ENCODE measurements around the gene CNTRL. TPM values are rescaled to one million over a fixed set of nuclear protein-coding genes. Genes with fewer than 3 reads are reported as not detected.

CNTRL gene
- total RNA-seq, 3 donors from 2014 or later (not counting 1 experiment from before 2014, with no cell fraction given) = 59.1 to 74.3 (median 60.0) TPM

DNA sequence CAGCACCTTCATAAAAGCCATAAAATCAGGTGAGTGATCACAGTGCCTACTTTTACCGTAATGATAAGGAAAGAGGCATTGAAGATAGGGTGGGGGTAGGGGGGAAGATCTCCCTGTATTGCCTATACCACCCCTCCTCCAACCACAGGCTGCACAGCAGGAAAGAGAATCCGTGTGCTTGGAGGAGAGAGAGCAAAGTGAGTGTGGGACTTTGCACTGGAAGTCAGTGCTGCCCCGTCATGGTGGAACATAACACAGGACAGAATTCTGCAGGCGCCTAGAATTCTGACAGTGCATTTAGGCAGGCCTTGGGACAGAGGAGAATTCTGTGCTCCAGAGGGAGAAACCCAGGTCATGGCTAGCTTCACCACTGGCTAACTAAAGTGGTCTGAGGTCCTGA lies 21.2 kb upstream of the CNTRL start:
- DNase-seq (no peak), ATAC-seq (no peak)
- no peak overlapping the region for H3K27ac ChIP-seq (ENCODE audit: low read length)
- H3K4me1 ChIP-seq (ENCODE audit: control insufficient read depth, insufficient read depth, low read length) = no peaks in the 10 kb centered on the region
- H3K9me3 ChIP-seq (ENCODE audit: control insufficient read depth, insufficient read depth, low read length) = no peaks in the 10 kb centered on the region
- Mint-ChIP-seq H3K4me1 (no peaks in the 10 kb centered on the region), H3K4me3 (no peak overlapping the region), H3K9me3 (peaks cover 0 to 4% of the 10 kb centered on the region in 2 donors), H3K36me3 (no peaks in the 10 kb centered on the region), H3K27me3 (ENCODE audit: low read depth in 2 of 2) (no peaks in the 10 kb centered on the region), H3K27ac (no peak overlapping the region)
- H3K36me3 ChIP-seq (ENCODE audit: control insufficient read depth, insufficient read depth, low read length) = no peaks in the 10 kb centered on the region
- intact Hi-C loops (cut with micrococcal nuclease) = no loop called here
- WGBS (ENCODE audit: insufficient coverage) = 77% methylated on average over 3 of the region's 4 CpGs
- no peaks in the 10 kb centered on the region for H3K27me3 ChIP-seq (ENCODE audit: control insufficient read depth, insufficient read depth, low read length)
- no peak overlapping the region for H3K4me3 ChIP-seq (ENCODE audit: low read length)
- TF ChIP-seq CTCF (IDR thresholded peaks at IDR 0.05) = no peak

GRCh38 chr9:121055642-121056143 lies 19.1 kb upstream of the CNTRL start:
- DNase-seq (peak in 1 of 2 donors; percentile 9), ATAC-seq (peak in 2 of 3 donors; percentile 54 to 65)
- no peaks in the 10 kb centered on the region for H3K27me3 Mint-ChIP-seq (ENCODE audit: low read depth in 2 of 2)
- H3K27ac Mint-ChIP-seq = no peak overlapping the region
- intact Hi-C loops (cut with micrococcal nuclease) = no loop called here
- peaks cover 0 to 4% of the 10 kb centered on the region in 2 donors for H3K9me3 Mint-ChIP-seq
- H3K27ac ChIP-seq (ENCODE audit: low read length) = no peak overlapping the region
- no peak overlapping the region for H3K4me3 Mint-ChIP-seq
- H3K4me1 Mint-ChIP-seq = no peaks in the 10 kb centered on the region
- no peaks in the 10 kb centered on the region for H3K9me3 ChIP-seq (ENCODE audit: control insufficient read depth, insufficient read depth, low read length)
- 100% methylated on average over 2 of the region's 2 CpGs for WGBS (ENCODE audit: insufficient coverage)
- H3K4me3 ChIP-seq (ENCODE audit: low read length) = no peak overlapping the region
- H3K4me1 ChIP-seq (ENCODE audit: control insufficient read depth, insufficient read depth, low read length) = no peaks in the 10 kb centered on the region
- peak; percentile 39 for TF ChIP-seq CTCF (IDR thresholded peaks at IDR 0.05)
- H3K36me3 Mint-ChIP-seq = no peaks in the 10 kb centered on the region
- no peaks in the 10 kb centered on the region for H3K36me3 ChIP-seq (ENCODE audit: control insufficient read depth, insufficient read depth, low read length)
- no peaks in the 10 kb centered on the region for H3K27me3 ChIP-seq (ENCODE audit: control insufficient read depth, insufficient read depth, low read length)

GRCh38 chr9:121057821-121058220 lies 16.9 kb upstream of the CNTRL start:
- Histone ChIP-seq H3K9me3 (ENCODE audit: control insufficient read depth, insufficient read depth, low read length) (no peaks in the 10 kb centered on the region), H3K4me1 (ENCODE audit: control insufficient read depth, insufficient read depth, low read length) (no peaks in the 10 kb centered on the region), H3K36me3 (ENCODE audit: control insufficient read depth, insufficient read depth, low read length) (no peaks in the 10 kb centered on the region), H3K4me3 (ENCODE audit: low read length) (no peak overlapping the region), H3K27me3 (ENCODE audit: control insufficient read depth, insufficient read depth, low read length) (no peaks in the 10 kb centered on the region), H3K27ac (ENCODE audit: low read length) (no peak overlapping the region)
- TF ChIP-seq CTCF (IDR thresholded peaks at IDR 0.05) = no peak
- Mint-ChIP-seq H3K4me3 (no peak overlapping the region), H3K36me3 (no peaks in the 10 kb centered on the region), H3K9me3 (peaks cover 0 to 4% of the 10 kb centered on the region in 2 donors), H3K27ac (no peak overlapping the region), H3K27me3 (ENCODE audit: low read depth in 2 of 2) (peaks cover 0 to 1% of the 10 kb centered on the region in 2 donors), H3K4me1 (no peaks in the 10 kb centered on the region)
- ATAC-seq (no peak), DNase-seq (no peak)
- 91% methylated on average over 4 of the region's 5 CpGs for WGBS (ENCODE audit: insufficient coverage)
- intact Hi-C loops (cut with micrococcal nuclease) = no loop called here

DNA sequence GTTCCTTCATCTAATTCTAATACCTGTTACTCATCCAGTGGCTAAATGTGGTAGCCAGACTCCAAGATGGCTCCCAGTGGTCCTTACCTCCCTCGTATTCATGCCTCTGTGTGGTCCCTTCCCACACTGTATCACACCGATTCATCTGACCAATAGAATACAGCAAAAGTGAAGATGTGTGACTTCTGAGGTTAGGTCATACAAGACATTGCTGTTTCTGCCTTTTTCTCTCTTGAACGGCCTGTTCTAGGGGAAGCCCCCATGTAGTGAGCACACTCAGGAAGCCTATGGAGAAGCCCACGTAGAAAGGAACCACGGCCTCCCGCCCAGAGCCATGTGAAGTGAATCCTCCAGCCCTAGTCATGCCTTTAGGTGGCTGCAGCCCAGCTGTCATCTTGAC lies 15.2 kb upstream of the CNTRL start:
- Mint-ChIP-seq H3K4me1 (no peaks in the 10 kb centered on the region), H3K27ac (no peak overlapping the region), H3K4me3 (no peak overlapping the region), H3K27me3 (ENCODE audit: low read depth in 2 of 2) (peaks cover 0 to 3% of the 10 kb centered on the region in 2 donors), H3K9me3 (peaks cover 0 to 4% of the 10 kb centered on the region in 2 donors), H3K36me3 (no peaks in the 10 kb centered on the region)
- TF ChIP-seq CTCF (IDR thresholded peaks at IDR 0.05) = no peak
- Histone ChIP-seq H3K4me3 (ENCODE audit: low read length) (no peak overlapping the region), H3K36me3 (ENCODE audit: control insufficient read depth, insufficient read depth, low read length) (no peaks in the 10 kb centered on the region), H3K9me3 (ENCODE audit: control insufficient read depth, insufficient read depth, low read length) (no peaks in the 10 kb centered on the region), H3K27me3 (ENCODE audit: control insufficient read depth, insufficient read depth, low read length) (no peaks in the 10 kb centered on the region), H3K4me1 (ENCODE audit: control insufficient read depth, insufficient read depth, low read length) (no peaks in the 10 kb centered on the region), H3K27ac (ENCODE audit: low read length) (no peak overlapping the region)
- intact Hi-C loops (cut with micrococcal nuclease) = no loop called here
- ATAC-seq (no peak), DNase-seq (no peak)
- WGBS (ENCODE audit: insufficient coverage) = 83% methylated on average over 6 of the region's 6 CpGs

Data from natural killer cell (primary cell).